AG09319 (cell line): Measurements from ENCODE around the gene LTK.

Experiments used
- DNase-seq: peaks from one replicate; pipeline ENCODE4 v3.0.0-alpha.2; 2010; ENCODE audit warnings: low read depth; ENCODE audit errors: extremely low read depth
- TF ChIP-seq, protein P1 (sequence below): IDR thresholded peaks from 2 replicates; pipeline ENCODE4 v1.5.1; 2011; ENCODE audit warnings: low read depth, mild to moderate bottlenecking, inconsistent platforms, low read length, moderate library complexity

LTK gene

DNA sequence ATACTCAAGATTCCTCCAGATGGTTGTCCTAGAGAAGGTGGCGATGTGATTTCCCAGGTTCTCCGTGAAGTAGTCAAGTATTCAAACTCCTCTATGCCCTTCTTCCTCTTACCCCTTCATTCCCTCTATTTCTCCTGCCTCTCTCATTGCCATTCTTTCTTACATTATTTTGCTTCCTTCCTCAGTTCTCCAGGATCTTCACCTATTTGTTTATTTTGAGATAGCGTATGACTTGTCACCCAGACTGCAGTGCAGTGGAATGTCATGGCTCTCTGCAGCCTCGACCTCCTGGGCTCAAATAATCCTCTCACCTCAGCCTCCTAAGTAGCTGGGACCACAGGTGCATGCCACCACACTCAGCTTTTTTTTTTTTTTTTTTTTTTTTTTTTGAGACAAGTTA lies 21.7 kb downstream of the LTK start:
- no peak for DNase-seq
- TF ChIP-seq, protein P1, sequence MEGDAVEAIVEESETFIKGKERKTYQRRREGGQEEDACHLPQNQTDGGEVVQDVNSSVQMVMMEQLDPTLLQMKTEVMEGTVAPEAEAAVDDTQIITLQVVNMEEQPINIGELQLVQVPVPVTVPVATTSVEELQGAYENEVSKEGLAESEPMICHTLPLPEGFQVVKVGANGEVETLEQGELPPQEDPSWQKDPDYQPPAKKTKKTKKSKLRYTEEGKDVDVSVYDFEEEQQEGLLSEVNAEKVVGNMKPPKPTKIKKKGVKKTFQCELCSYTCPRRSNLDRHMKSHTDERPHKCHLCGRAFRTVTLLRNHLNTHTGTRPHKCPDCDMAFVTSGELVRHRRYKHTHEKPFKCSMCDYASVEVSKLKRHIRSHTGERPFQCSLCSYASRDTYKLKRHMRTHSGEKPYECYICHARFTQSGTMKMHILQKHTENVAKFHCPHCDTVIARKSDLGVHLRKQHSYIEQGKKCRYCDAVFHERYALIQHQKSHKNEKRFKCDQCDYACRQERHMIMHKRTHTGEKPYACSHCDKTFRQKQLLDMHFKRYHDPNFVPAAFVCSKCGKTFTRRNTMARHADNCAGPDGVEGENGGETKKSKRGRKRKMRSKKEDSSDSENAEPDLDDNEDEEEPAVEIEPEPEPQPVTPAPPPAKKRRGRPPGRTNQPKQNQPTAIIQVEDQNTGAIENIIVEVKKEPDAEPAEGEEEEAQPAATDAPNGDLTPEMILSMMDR, result no peak

DNA sequence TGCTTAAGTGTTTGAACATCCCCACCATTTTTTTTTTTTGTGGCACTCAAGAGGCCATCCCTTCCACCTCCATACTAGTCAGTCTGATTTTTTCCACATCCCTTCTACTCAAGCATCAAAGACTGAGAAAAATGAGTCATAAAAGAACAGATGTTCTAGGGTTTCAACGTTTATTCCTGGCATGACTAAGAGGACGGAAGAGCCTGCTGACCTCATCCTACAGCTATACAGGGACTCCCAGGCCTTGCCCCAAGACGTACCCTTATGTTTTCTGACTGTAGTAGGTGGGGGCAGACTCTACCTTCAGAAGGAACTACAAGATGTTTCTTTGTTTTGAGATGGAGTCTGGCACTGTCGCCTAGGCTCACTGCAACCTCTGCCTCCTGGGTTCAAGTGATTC lies 23.3 kb downstream of the LTK start:
- peak; percentile 86 for DNase-seq
- TF ChIP-seq, protein P1, result no peak

DNA sequence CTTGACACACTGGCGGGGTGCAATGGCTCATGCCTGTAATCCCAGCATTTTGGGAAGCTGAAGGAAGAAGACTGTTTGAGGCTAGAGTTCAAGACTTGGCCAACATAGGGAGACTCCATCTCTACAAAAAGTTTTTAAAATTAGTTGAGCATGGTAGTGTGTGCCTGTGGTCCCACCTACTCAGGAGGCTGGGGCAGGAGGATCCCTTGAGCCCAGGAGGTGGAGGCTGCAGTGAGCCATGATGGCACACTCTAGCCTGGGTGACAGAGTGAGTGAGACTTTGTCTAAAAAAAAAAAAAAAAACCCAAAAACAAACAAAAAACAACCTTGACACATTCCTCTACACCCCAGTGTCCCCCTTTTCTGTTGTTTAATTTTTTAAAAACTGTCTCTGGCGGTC lies 24.0 kb downstream of the LTK start:
- TF ChIP-seq, protein P1, result no peak
- no peak for DNase-seq

DNA sequence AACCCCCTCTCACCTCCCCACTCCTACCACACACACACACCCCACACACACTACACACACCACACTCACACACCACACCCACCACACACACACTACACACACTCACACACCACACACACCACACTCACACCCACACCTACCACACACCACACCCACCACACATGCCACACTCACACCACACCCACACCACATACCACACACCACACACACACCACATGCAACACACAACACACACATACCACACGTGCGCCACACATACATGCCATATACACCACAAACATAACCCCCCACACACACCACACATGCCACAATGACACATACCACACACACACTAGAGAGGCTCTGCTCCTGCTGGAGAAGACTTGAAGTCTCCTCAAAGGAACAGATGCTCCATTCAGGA lies 25.8 kb downstream of the LTK start:
- TF ChIP-seq, protein P1, result no peak
- DNase-seq, result no peak

DNA sequence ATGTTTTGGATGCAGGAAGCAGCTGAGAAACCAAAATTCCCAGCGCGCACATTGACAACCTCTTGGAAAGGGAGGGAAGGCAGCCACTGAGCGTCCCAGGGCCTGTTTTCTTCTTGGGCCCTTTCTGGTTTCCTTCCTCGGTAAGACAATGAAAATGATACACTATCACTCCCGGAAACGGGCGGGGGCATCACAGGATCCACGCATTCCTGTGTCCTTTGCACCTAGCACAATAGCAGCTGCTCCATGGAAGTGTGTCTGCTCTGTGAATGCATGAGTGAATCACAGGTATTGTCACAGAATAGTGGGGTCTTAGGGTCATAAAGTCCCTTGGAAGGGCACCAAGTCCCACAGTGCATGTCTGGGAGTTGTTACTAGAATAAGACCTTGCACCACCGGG lies 26.2 kb downstream of the LTK start:
- DNase-seq, result no peak
- TF ChIP-seq, protein P1, result no peak

DNA sequence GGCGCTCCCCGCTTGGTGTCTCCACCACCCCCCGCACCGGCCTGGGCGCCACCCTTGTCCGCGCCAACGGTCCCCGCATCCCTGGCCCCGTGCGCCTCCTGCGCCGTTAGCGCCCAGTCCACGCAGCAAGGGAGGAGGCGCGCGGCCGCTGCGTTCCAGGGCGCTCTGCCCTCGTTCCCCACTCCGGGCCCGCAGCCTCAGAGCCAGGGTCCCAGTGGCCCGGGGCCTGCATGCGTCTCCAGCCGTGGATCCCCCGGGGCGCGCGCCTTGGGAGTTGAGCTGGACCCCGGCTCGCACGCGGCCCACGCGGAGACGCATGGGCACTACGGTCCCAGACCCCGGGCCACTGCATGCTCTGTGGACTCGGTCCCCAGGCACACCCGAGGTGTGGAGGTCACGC lies 27.3 kb downstream of the LTK start:
- TF ChIP-seq, protein P1, result no peak
- DNase-seq, result no peak

DNA sequence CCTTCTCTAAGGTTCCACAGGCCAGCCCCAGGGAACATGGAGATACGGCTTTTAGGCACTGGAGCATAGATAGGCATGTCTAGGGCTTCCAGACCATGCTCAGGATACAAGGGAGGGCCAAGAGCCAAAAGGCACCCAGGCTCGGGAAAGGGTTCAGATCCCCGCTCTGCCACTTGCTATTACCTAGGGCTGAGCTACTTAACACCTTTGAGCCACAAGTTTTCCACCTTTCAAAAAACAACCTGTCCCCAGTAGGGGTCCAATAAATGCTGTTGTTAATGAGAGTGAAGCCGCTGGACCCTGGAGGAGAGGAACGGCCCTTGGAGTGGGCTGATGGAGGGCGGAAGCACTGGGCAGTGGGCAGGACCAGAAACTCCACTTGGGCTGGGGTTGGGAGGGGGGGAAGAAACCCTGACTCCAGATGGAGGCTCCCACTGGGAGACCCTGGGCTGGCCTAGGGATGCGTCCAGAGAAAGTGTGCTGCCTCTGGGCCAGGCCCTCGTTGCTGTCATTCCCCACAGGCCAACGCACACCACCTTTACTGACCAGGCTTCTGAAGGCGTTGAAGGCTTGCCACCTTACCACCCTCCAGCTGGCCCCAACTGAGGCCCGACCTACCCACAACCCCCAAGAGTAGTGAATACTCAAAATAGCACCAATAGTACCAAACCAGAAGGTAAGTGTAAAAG lies 28.5 kb downstream of the LTK start:
- TF ChIP-seq, protein P1, result no peak
- no peak for DNase-seq
